Activated naive CD4-positive, alpha-beta T cell (primary cell): ENCODE data around the gene GRIK3.

ENCODE experiments used
- DNase-seq, 4 experiments: peaks; one replicate each; lab custom pipeline; 2025; lab: John Stamatoyannopoulos, UW

GRIK3 gene

GRCh38 chr1:36981126-36981525 is 53.2 kb downstream of the GRIK3 start:
- DNase-seq: no peak

GRCh38 chr1:36977731-36978406 is 56.4 kb downstream of the GRIK3 start:
- no peak for DNase-seq

- DNase-seq: no peak
Observed at GRCh38 chr1:36975642-36976041, 58.7 kb downstream of the GRIK3 start.

GRCh38 chr1:36973056-36973455 is 61.3 kb downstream of the GRIK3 start:
- DNase-seq: no peak

GRCh38 chr1:36971852-36972618 is 62.3 kb downstream of the GRIK3 start:
- DNase-seq: no peak

- DNase-seq: no peak
Observed at GRCh38 chr1:36968730-36969129, 65.6 kb downstream of the GRIK3 start.

- no peak for DNase-seq
Observed at GRCh38 chr1:36966242-36966641, 68.1 kb downstream of the GRIK3 start.

- no peak for DNase-seq
Observed at GRCh38 chr1:36965275-36966159, 68.8 kb downstream of the GRIK3 start.

- DNase-seq: no peak
Observed at GRCh38 chr1:36964830-36965229, 69.5 kb downstream of the GRIK3 start.

GRCh38 chr1:36963006-36963405 is 71.3 kb downstream of the GRIK3 start:
- no peak for DNase-seq

GRCh38 chr1:36961062-36961615 is 73.2 kb downstream of the GRIK3 start:
- DNase-seq: no peak

- no peak for DNase-seq
Observed at GRCh38 chr1:36956570-36956969, 77.7 kb downstream of the GRIK3 start.

GRCh38 chr1:36955016-36955415 is 79.3 kb downstream of the GRIK3 start:
- DNase-seq: no peak

- DNase-seq: no peak
Observed at GRCh38 chr1:36953061-36953460, 81.3 kb downstream of the GRIK3 start.

GRCh38 chr1:36951761-36952160 is 82.6 kb downstream of the GRIK3 start:
- DNase-seq: no peak

- DNase-seq: no peak
Observed at GRCh38 chr1:36951292-36951750, 83.0 kb downstream of the GRIK3 start.

GRCh38 chr1:36950604-36951291 is 83.6 kb downstream of the GRIK3 start:
- DNase-seq: no peak

GRCh38 chr1:36948606-36949005 is 85.7 kb downstream of the GRIK3 start:
- DNase-seq: no peak

- no peak for DNase-seq
Observed at GRCh38 chr1:36948147-36948546, 86.2 kb downstream of the GRIK3 start.

- DNase-seq: no peak
Observed at GRCh38 chr1:36947384-36947783, 86.9 kb downstream of the GRIK3 start.

GRCh38 chr1:36944883-36945282 is 89.4 kb downstream of the GRIK3 start:
- DNase-seq: no peak

- DNase-seq: no peak
Observed at GRCh38 chr1:36942148-36942547, 92.2 kb downstream of the GRIK3 start.
